Left renal cortex interstitium (tissue), 4 donors: ENCODE data around the gene KIF5C. TPM values are rescaled to one million over a fixed set of nuclear protein-coding genes. Genes with fewer than 3 reads are reported as not detected.
"Not testable (repeated sequence)": the region's sequence is repeated elsewhere in the genome, so short reads cannot be mapped to it uniquely, and the experiment has no call there.

Source experiments
- DNase-seq, 4 donors: peaks; one replicate each; pipeline ENCODE4 v3.0.0-alpha.2; 2013; ENCODE audit warnings: low read depth in 4 of 4, low spot score in 2 of 4, missing footprints in 1 of 4
- polyA plus RNA-seq, 4 donors: library from polyadenylated mRNA; unstranded; fragments of 120-200 nt; gene quantifications; one replicate each; pipeline ENCODE4 v1.2.1, GENCODE V29; 2013; ENCODE audit not compliant: insufficient read length in 4 of 4

KIF5C gene
- 1 to 10 TPM; 3.8 to 5.7 (median 4.0) TPM for polyA plus RNA-seq

DNA sequence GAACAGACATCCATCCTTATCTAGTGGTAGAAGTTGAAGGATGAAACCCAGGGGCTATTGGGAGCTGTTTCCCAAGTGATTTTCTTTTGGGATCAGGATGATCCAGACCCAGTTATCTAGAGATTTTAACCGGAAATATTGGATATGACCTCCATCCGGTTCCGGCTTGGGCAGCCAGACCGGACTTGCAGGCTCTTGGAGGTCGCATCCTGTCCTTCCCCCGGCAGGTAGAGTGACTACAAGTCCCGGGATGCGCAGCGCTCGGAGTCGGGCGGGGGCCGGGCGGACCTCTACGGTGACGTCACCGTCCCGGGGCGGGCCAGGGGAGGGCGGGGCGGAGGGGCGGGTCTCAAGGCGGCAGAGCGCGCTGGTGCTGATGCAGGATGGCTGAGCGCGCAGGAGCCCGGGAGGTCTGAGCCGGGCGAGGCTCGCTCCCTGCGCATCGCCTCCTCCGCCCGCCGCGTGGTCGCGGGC is at the start of gene KIF5C:
KIF5C (plus strand) TSS at position 360 of the 474 bp plus-strand sequence. CDS start 391 bp downstream, outside the sequence.
- DNase-seq, result peak in 2 of 4 donors; percentile 61 to 78

DNA sequence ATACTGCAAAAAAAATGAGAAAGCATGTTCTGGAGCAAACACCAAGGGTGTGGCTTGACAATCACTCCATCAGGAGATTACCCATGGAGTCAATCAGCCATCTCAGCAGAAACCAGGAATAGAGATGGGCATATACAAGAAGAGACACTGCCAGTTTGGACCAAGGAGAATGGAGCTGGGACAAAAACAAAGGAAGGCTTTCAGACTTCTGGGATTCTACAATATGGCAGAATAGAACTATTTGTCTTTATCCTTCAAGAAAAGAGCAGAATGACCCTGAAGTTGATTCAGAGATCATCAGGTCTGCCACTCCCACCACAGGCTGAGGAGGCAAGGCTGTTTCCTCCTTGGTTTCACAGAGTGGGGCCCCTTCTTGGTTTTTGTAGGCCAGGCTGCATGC is 48.2 kb upstream of the KIF5C start:
- DNase-seq, result no peak

- no peak for DNase-seq
Measured at GRCh38 chr2:148828941-148829340, 46.1 kb upstream of the KIF5C start.

DNA sequence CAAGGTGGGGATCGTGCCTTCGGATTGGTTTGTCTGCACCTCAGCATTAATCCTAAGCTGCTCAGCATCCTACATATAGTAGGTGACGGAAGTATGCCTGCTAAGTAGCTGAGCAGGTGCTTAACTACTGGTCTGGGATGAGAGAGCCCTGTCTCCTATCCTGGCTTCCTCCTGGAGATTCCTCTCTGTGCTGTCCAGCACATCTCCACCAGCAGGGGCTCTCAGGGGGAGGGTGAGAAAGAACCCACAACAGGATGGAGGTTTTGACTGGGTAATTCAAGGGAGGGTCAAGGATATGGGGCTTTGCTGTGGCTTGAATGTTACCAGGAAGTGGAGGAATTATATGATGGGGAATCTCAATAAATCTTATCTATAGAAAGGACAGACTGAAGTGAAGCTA is 45.4 kb upstream of the KIF5C start:
- no peak for DNase-seq

DNA sequence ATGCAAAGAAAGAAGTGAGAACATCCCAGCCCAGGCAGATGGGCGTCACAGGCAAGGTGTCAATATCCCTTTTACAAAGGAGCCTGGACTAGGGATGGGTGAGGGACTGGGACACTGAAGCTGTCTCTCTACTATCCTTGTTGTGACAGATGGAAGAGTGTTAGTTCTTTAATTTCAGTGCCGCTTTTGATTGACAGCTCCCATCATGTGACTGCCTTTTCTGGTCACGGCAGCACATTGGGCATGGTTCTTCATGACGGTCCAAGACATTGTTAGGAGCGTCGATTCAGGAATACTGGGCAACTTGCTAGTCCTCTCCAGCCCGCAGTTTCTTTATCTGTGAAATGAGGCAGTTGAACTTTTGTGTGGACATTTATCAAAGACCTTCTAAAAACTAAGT is 42.4 kb upstream of the KIF5C start:
- no peak for DNase-seq

GRCh38 chr2:148842050-148842449 is 33.0 kb upstream of the KIF5C start:
- DNase-seq, result no peak

GRCh38 chr2:148848146-148848545 is 26.9 kb upstream of the KIF5C start:
- no peak for DNase-seq

DNA sequence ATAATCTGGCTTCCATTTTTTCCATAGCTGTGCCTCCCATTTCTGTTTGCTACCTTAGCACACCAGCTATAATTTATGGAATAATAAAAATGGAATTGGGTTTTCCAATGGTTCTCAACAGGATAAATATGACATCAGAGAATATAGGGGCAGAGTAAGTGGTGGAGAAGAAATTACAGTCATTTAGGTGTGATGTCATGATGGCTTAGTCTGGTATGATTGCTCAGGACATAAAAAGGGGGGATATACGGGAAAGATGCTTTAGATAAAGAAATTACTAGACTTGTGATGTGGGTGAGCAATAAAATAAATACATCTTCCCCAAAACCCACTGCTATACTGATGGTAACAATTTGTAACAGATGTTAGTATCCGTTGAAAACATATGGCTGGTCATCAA is 21.6 kb upstream of the KIF5C start:
- DNase-seq, result no peak

GRCh38 chr2:148860037-148860436 is 15.0 kb upstream of the KIF5C start:
- DNase-seq, result no peak

DNA sequence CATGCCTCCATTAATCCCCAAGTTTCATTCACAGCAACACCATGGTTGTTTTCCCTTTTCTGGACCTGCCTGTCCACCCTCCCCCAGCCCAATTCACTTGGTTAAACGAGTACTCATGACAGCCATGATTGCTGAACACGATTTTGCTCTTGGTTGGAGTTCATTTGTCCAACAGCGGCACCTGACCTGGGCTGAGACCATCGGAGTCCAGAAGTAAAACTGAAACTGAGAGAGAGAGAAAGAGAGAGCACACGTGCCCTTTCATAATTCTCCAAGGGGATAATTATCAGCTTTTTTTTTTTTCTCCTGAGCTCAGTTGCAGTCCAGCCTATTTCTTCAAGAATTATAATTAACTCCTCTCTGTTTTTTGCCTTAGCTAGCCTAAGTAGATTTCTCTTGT is 13.7 kb upstream of the KIF5C start:
- DNase-seq, result no peak

DNA sequence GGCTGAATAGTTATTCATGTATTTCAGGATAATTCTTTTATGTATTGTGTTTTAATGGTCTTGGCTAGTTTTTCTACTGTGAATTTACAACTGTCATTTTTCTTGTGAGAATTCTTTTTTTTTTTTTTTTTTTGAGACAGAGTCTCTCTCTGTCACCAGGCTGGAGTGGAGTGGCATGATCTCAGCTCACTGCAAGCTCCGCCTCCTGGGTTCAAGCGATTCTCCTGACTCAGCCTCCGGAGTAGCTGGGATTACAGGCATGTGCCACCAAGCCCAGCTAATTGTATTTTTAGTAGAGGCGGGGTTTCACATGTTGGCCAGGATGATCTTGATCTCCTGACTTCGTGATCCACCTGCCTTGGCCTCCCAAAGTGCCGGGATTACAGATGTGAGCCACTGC is 12.5 kb upstream of the KIF5C start:
- not testable (repeated sequence) for DNase-seq

- no peak for DNase-seq
Measured at GRCh38 chr2:148865512-148865911, 9.5 kb upstream of the KIF5C start.

- DNase-seq, result no peak
Measured at GRCh38 chr2:148866091-148866490, 8.9 kb upstream of the KIF5C start.

- DNase-seq, result no peak
Measured at GRCh38 chr2:148867079-148867769, 7.8 kb upstream of the KIF5C start.

- no peak for DNase-seq
Measured at GRCh38 chr2:148875387-148876051, 492 bp downstream of the KIF5C start.

DNA sequence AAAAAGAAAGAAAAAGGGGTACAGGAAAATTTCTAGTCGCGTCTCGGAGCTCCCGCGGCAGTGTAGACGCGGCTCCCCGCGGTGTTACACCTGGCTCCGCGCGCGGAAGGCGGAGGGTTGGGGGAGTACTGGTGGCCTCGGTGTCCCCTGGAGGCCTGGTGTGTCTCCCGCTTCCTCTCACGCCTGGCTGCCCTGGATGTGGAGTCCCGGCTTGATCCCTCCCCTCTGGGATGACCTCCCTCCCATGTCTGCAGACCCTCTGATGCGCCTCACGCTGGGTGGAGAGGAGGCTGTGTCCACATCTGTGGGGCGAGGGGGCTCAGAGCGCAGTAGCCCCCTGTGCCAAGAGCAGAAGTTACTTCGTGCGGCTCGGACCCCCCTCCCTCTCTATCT is 1.2 kb downstream of the KIF5C start:
- DNase-seq, result no peak

- DNase-seq, result no peak
Measured at GRCh38 chr2:148876595-148877402, 1.8 kb downstream of the KIF5C start.

DNA sequence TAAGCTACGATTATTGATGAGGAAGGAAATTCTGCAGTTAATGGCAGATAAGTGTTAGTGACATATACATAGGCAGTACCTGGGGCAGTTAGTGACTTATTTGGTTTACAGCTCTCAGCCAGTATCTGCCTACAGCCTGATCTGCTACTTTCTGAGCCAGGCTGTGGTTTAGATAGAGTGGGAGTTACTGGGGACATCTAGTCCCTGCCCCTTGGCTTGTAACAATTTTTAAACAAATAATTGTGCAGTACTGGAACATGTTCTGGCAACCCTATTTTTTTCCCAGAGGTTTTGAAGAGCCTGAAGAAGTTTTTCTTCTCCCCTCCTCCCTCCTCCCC is 2.3 kb downstream of the KIF5C start:
- DNase-seq, result no peak

- no peak for DNase-seq
Measured at GRCh38 chr2:148880636-148881035, 5.6 kb downstream of the KIF5C start.

DNA sequence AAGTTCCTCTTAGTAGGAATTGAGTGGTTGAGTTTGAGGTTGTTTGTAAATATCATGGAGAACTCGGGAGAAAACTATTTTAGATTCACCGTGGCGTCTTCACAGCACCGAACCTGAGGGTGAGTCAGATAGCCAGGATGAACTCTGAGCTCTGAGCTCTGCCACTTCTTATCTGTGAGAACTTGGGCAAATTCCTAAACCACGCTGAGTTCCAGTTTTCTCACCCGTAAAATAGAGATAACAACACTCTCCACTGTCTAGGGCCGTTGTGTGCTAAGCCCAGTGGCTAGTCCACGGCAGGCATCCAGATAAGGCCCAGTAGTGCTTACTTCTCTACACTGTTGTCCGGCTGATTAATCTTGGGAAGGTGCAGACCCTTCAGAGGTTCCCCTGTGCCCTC is 7.0 kb downstream of the KIF5C start:
- no peak for DNase-seq

- no peak for DNase-seq
Measured at GRCh38 chr2:148885209-148885608, 10.2 kb downstream of the KIF5C start.

DNA sequence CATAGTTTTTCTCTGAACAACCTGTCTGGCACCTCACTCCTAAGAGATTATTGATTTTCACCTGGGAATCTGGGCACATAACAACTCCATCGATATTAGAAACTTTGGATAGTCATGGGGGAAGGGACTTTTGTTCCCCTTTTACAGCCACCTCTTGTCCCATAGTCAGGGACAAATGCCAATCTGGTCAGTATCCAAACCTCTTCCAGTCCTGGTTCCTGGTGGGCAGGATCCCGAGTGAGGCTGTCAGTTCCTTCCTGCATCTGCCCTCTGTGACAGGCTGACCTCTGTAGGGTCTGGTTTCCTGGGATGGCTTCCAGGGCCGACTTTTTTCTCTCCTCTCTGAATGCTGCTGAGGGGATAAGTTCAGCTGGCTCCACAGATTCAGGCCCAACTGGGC is 11.0 kb downstream of the KIF5C start:
- no peak for DNase-seq
